Tongue (tissue), 2 donors: ENCODE measurements around the gene LRBA. TPM values are rescaled to one million over a fixed set of nuclear protein-coding genes. Genes with fewer than 3 reads are reported as not detected.

Source experiments
- DNase-seq: peaks from one replicate; pipeline ENCODE4 v3.0.0-alpha.2; 2015
- total RNA-seq: library from RNA; depleted of rRNA; stranded (reverse); fragments of >200 nt; gene quantifications from one replicate; pipeline ENCODE4 v1.2.3, GENCODE V29; 2014

The LRBA gene
- total RNA-seq, 1 donor from 2014 or later = 73.0 TPM

- peak; percentile 92 for DNase-seq
These were observed 147.9 kb downstream of the LRBA start for GRCh38 chr4:150867148-150867547.

DNA sequence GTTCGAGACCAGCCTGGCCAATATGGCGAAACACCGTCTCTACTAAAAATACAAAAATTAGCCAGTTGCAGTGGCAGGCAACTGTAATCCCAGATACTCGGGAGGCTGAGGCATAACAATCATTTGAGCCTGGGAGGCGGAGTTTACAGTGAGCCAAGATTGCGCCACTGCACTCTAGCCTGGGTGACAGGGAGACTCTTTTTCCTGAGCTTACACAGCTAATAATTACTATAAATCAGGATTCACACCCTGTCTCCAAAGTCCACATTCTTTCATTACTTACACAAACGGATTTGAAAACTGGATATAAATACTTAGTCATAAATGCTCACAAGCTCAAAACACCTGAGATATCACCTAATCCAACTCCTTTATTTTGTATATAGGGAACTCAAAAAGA lies 151.6 kb downstream of the LRBA start:
- no peak for DNase-seq

DNA sequence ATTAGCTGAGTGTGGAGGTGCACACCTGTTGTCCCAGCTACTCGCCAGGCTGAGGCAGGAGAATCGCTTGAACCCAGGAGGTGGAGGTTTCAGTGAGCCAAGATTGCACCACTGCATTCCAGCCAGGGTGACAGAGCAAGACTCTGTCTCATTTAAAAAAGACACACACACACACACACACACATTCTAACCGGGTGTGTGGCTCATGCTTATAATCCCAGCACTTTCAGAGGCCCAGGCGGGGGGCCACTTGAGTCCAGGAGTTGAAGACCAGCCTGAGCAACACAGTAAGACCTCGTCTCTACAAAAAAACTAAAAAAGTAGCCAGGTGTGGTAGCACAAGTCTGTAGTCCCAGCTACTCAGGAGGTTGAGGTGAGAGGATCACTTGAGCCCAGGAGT lies 152.3 kb downstream of the LRBA start:
- DNase-seq = no peak

DNA sequence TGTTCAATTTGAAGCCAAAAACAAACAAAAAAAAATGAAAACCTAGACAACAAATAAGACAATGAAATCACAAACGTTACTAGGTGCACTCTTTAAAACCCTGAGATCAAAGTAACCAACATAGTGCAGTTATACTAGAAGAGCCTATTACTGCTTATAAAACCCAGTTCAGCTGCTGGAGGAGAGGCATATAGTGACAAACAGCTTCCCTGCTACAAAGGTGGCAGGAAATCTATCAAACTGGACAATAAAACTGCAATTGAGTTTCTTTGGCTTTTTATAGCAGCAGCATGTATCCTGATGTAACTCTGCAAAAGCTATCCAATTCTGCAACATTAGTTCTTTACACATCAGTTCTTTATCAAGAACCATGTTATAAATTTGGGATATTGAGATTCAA lies 155.6 kb downstream of the LRBA start:
- DNase-seq = no peak

- DNase-seq = no peak
These were observed 159.0 kb downstream of the LRBA start for GRCh38 chr4:150855981-150856510.

GRCh38 chr4:150854600-150854999 lies 160.5 kb downstream of the LRBA start:
- no peak for DNase-seq

- no peak for DNase-seq
These were observed 161.2 kb downstream of the LRBA start for GRCh38 chr4:150853882-150854281.

- no peak for DNase-seq
These were observed 162.9 kb downstream of the LRBA start for GRCh38 chr4:150852216-150852615.

DNA sequence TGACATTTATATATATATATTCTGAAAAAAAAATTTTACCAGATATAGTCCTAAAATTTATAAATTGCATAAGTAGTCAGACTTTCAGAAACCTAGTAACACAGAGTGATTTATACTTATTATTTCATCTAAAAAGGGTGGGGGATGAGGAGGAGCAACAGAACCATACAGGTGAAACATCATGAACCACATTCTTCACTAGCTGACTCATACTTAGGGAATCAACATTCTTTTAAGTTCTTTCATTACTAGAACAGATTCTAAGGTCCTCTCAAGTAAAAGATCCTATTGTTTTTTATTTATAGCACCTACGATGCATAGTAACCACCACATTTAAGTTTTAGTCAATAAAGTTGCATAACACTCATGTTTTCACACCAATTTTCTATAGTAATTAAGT lies 166.1 kb downstream of the LRBA start:
- no peak for DNase-seq

GRCh38 chr4:150828159-150828558 lies 186.9 kb downstream of the LRBA start:
- no peak for DNase-seq

GRCh38 chr4:150827226-150827625 lies 187.9 kb downstream of the LRBA start:
- no peak for DNase-seq

DNA sequence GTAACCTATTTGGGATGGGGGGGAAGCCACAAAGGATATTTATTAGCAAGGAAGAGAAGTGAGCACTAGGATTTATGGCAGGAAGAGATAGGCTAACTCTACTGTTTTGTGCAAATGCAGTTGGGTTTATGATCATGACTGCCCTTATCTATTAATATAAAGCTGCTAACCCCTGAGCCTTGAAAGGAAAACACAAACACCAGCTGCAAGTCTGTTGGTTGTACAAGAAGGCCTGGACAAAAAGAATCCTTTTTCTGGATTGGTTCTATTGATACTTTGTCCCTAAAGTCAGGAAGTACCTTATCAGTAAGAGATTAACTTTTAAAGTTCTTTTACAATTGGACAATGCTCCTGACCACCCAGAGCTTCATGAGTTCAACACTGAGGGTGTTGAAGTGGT lies 188.8 kb downstream of the LRBA start:
- DNase-seq = no peak

DNA sequence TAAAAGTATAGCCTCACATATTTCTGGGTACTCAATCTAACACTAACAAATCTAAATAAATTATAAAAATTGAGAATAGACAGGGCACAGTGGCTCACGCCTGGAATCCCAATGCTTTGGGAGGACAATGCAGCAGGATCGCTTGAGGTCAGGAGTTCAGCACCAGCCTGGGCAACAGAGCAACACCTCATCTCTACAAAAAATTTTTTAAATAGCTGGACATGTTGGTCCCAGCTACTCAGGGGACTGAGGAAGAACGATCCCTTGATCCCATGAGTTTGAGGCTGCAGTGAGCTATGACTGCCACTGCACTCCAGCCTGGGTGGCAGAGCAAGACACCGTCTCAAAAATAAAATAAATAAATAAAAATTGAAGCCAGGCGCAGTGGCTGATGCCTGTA lies 192.7 kb downstream of the LRBA start:
- no peak for DNase-seq

- DNase-seq = no peak
These were observed 193.4 kb downstream of the LRBA start for GRCh38 chr4:150821641-150822040.

DNA sequence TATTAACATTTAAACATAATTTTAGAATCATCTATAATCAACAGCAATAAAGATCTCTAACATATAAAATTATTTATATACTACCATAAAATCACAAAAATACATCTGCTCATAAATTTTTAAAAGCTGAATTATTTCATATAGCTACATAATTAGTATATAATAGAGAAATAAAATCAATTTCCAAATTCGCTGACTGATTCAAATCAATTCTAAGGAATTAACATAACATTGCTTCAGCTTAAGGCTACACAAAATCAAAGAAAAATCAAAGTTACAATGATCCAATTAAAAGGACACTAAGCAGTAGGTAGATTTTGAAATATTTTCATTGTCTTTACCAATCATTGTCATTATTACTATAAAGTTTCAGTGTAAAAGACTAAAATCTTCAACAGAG lies 194.7 kb downstream of the LRBA start:
- DNase-seq = no peak

- DNase-seq = no peak
These were observed 196.4 kb downstream of the LRBA start for GRCh38 chr4:150818661-150819060.

GRCh38 chr4:150817804-150818528 lies 197.1 kb downstream of the LRBA start:
- DNase-seq = no peak

DNA sequence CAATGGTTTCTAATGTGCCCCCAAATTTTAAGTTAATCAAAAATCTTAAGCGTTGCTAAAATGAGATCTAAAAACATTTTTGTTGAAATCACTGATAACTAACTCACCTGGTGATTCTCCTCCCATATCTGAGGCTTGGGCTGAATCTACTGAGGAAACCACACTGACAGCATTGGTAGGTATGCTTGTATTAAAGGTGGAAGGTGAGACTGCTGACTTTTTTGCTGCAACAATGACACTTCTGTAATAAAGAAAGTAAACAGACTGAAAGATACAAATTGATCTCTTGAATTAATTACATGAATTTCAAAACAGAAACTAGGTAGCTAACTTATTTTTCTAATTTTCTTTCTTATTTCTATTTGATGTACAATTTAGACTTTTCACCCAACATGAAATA lies 198.1 kb downstream of the LRBA start:
- DNase-seq = no peak

DNA sequence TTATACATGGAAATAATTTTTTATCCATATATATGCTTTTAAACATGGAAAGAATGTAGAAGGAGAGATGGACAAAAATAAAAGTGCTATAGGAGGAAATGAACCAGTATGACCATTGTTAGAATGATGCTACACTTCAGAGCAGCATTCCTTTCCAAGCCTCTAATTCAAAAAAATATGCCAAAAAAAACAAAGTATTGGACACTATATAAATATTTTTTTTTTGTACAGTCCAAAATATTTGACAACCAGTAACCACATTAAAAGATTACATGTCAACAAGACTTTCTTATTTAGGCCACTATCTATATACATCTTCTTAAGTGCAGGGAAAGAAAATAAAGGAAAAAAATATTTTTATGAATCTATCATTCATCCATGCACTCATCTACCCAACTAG lies 198.6 kb downstream of the LRBA start:
- no peak for DNase-seq

GRCh38 chr4:150814873-150815272 lies 200.2 kb downstream of the LRBA start:
- no peak for DNase-seq

GRCh38 chr4:150805183-150806025 lies 209.7 kb downstream of the LRBA start:
- DNase-seq = no peak

DNA sequence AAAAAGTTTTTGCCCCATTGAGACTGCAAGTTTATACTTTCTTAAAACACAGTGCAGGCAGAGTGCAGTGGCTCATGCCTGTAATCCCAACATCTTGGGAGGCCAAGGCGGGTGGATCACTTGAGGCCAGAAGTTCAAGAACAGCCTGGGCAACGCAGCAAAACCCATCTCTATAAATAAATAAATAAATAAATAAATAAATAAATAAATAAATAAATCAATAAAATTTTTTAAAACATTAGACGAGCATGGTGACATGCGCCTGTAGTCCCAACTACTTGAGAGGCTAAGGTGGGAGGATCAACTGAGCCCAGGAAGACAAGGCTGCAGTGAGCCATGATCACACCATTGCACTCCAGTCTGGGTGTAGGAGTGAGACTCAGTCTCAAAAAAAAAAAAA lies 213.3 kb downstream of the LRBA start:
- no peak for DNase-seq

DNA sequence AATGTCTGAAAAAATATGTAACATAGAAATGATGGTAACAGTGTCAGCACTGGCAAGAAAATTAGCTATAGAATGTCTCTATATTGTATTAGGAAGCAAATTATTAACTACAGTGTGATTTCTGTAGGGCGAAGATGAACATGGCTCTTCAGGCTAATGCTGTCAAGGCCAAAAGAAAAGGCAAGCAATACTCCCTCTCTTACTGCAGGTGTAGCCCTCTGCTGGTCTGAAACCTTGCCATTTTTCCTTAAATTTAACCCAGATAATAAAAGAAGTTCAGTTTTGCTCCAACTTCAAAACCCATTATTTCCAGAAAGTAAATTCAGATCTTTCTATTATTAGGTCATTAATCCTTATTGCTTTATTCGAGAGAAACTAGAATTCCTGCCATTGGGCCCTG lies 215.9 kb downstream of the LRBA start:
- DNase-seq = no peak

DNA sequence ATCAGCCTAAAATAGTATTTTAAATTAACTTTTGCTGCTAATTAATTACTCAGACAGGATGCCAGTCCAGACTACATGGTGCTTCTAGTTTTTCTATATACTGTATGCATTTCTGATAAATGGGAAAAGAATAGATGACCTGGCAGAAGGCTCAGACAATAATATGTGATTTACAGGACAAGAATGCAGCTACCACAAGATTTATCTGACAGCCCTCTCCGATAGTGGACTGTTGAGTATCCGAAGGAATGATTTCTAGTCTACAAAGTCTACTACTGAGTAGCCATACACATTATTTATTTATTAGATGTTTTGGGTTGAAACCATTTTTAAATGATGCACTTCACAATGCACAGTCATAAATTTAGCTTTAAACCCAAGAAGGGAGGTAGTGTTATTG lies 220.4 kb downstream of the LRBA start:
- no peak for DNase-seq
